Sigmoid colon (tissue), 4 donors: ENCODE data around the gene SUCLG1.

Experiments
- EP300 ChIP-seq, 4 donors: sonication (generic); formaldehyde crosslinking; IDR thresholded peaks; one replicate each; pipeline ENCODE4 v1.6.1; 2017; ENCODE audit warnings: antibody characterized with exemption in 4 of 4
- POLR2A ChIP-seq, 2 donors: fragments of 450-650 bp; IDR thresholded peaks; one replicate each; pipeline ENCODE4 v1.6.1; 2016; ENCODE audit warnings: antibody characterized with exemption in 2 of 2, mild to moderate bottlenecking in 2 of 2, moderate library complexity in 2 of 2
- POLR2AphosphoS5 ChIP-seq, 4 donors: sonication (generic); formaldehyde crosslinking; IDR thresholded peaks; one replicate each; pipeline ENCODE4 v1.6.1; 2017; ENCODE audit warnings: antibody characterized with exemption in 4 of 4
- TF ChIP-seq, protein P1 (sequence below), 4 experiments: fragments of 450-650 bp in 3 of 4; fragments of 200-600 bp in 1 of 4; IDR thresholded peaks; one replicate each; pipeline ENCODE4 v1.5.1; 2016 to 2019; ENCODE audit warnings: antibody characterized with exemption in 4 of 4, mild to moderate bottlenecking in 3 of 4, moderate library complexity in 2 of 4

DNA sequence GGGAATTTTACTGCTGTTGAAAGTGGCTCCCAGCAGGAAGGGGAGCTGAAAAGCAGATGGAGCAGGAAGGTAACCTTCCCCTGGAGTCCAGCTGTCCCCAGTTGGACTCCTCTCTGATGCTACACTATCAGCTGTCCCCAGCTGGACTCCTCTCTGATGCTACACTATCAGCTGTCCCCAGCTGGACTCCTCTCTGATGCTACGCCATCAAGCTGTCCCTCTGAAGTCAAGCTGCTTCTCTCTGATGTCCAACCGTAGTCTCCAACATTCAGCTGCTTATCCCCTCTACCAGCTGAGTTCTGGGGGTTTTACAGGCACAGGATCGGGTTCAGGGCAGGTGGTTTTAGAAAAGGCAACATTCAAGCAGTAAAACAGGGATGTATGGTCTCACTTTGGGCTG lies 19.8 kb upstream of the SUCLG1 start:
- TF ChIP-seq, protein P1, sequence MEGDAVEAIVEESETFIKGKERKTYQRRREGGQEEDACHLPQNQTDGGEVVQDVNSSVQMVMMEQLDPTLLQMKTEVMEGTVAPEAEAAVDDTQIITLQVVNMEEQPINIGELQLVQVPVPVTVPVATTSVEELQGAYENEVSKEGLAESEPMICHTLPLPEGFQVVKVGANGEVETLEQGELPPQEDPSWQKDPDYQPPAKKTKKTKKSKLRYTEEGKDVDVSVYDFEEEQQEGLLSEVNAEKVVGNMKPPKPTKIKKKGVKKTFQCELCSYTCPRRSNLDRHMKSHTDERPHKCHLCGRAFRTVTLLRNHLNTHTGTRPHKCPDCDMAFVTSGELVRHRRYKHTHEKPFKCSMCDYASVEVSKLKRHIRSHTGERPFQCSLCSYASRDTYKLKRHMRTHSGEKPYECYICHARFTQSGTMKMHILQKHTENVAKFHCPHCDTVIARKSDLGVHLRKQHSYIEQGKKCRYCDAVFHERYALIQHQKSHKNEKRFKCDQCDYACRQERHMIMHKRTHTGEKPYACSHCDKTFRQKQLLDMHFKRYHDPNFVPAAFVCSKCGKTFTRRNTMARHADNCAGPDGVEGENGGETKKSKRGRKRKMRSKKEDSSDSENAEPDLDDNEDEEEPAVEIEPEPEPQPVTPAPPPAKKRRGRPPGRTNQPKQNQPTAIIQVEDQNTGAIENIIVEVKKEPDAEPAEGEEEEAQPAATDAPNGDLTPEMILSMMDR (IDR thresholded peaks at IDR 0.05) = no peak
- TF ChIP-seq POLR2A (IDR thresholded peaks at IDR 0.05) (no peak), POLR2AphosphoS5 (IDR thresholded peaks at IDR 0.05) (no peak), EP300 (IDR thresholded peaks at IDR 0.05) (no peak)
